OCI-LY7 (cell line): ENCODE results near the gene QPRT.

Experiments used
- CTCF ChIP-seq: fragments of 200-600 bp; sonication (generic); conservative IDR thresholded peaks from 2 replicates; pipeline ENCODE4 v1.5.1; 2014; ENCODE audit warnings: mild to moderate bottlenecking, antibody characterized with exemption, low read length, moderate library complexity, mixed read lengths
- EZH2phosphoT487 ChIP-seq: fragments of 200-600 bp; sonication (generic); IDR thresholded peaks from 2 replicates; pipeline ENCODE4 v1.6.1; 2018; ENCODE audit warnings: low read depth, borderline replicate concordance, mild to moderate bottlenecking, mixed run types, antibody characterized with exemption, low read length, moderate library complexity, mixed read lengths

- TF ChIP-seq CTCF (no peak), EZH2phosphoT487 (no peak)
Observed at GRCh38 chr16:29702269-29702668, 23.3 kb downstream of the QPRT start.
